ENCODE results near the gene TMEM151B.
A peak's percentile ranks its signal among the peaks of the same experiment; 100 is the strongest.

The TMEM151B gene

DNA sequence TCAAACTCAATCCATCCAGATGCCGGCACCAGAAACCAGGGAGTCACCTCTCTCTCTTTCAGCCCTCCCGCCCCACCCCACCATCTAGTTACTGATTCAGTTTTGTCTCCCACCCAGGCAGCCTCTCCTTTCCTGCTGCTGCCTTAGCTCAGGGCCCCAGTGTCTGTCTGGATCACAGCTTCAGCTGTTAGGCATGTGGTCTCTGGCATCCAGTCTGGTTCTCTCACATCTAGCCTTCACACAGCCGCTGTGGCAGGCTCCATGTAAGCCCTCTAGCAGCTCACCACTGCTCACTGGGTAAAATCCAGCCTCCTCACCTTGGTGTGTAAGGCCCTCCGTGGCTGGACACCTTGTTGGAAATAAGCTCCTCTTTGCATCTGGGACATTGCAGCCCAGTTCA, 21.6 kb downstream of the TMEM151B start:
- H3K27me3 Mint-ChIP-seq = peaks cover 91% of the 10 kb centered on the region
- H3K36me3 Mint-ChIP-seq (ENCODE audit: insufficient read depth) = peaks cover 4% of the 10 kb centered on the region
- DNase-seq (ENCODE audit: low spot score in 2 of 2) = no peak
- peak; percentile 32 for ATAC-seq (replicated peaks; ENCODE audit: extremely low read depth, poor library complexity, severe bottlenecking)
- H3K9me3 Mint-ChIP-seq = no peaks in the 10 kb centered on the region
- peaks cover 6% of the 10 kb centered on the region for H3K4me1 Mint-ChIP-seq
- no peak overlapping the region for H3K4me3 Mint-ChIP-seq
- no peak overlapping the region for H3K27ac Mint-ChIP-seq (ENCODE audit: low read depth)

DNA sequence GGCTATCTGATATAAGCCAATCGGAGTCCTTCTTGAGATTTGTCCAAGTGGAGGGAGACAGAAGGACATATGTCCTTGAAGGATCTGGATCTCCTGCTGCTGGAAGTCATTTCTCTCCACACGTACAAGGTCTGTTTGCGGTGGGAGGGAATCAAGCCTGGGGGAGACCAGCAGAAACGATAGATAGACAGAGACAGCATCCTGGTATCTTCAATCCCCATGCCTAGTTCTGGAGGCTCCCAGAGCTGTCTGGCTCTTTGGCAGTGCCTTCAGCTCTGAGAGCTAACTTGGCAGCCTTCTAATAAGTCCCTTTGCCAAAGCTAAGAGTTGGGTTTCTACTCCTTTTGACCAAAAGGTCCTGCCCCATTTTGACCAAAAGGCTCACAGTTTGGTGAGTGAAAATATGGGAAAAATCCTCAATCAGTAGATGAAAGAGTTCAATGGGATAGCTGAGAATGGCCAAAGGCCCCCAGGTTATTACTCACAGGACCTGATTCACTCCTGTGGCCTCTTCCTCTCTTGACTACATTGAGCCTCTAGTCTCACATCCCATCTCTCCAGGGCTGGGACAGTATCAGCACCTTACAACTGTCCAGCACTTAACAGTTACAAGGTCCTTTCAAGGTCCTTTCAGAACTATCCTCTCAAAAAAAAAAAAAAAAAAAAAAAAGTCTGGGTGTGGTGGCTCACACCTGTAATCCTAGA, 22.6 kb downstream of the TMEM151B start:
- H3K27me3 Mint-ChIP-seq = peaks cover 84% of the 10 kb centered on the region
- H3K4me1 Mint-ChIP-seq = peaks cover 8% of the 10 kb centered on the region
- peaks cover 4% of the 10 kb centered on the region for H3K36me3 Mint-ChIP-seq (ENCODE audit: insufficient read depth)

DNA sequence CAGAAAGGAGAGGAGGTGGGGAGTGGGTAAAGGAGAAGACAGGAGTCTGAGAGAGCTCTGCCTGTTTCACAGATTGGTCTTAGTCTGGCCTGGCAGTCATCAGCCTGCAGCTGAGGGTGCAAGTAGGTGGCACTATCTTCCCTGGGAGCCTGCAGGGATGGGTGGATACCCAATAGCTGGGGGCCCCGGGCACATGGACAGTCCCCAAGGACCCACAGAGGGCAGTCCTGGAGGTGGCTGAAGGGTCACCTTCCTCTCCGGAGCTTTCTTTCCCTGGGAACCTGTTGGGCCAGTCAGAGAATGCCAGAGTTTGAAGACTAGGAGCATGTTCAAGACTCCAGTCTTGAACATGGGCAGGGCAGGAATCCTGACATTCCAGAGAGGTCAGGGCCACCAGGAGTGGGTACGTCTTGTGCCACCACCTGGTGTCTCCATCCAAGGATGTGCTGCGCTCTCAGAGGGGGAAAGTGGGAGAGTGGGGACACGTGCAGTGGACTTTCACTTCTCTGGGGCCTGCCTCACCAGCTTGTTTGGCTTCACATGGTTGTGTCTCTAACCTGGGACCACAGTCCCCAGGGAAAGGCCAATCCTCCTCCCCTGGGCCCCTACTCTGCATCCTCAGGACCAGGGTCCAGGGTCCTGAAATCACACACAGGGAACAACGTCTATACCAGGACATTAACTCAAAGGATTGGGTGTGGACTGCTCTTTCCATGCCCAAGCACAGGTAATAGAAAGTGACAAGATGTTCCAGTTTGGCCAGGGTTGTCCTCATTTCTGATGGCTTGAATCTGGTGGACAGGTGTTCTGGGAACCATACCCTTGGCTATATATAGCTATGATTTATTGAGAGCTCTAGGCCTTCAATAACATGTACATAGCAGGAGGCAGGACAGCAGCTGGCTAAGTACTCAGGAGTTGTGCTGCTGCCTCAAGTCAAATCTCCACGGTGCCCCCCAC, 24.9 kb downstream of the TMEM151B start:
- Mint-ChIP-seq H3K4me1 (peaks cover 8% of the 10 kb centered on the region), H3K27ac (ENCODE audit: low read depth) (no peak overlapping the region), H3K4me3 (no peak overlapping the region), H3K9me3 (no peaks in the 10 kb centered on the region), H3K36me3 (ENCODE audit: insufficient read depth) (peaks cover 4% of the 10 kb centered on the region), H3K27me3 (peaks cover 70% of the 10 kb centered on the region)
- ATAC-seq (replicated peaks; ENCODE audit: extremely low read depth, poor library complexity, severe bottlenecking) (no peak), DNase-seq (ENCODE audit: low spot score in 2 of 2) (no peak)

More for the DNA sequence above, 22.6 kb downstream of the TMEM151B start:
- Mint-ChIP-seq H3K27ac (ENCODE audit: low read depth) (no peak overlapping the region), H3K4me3 (no peak overlapping the region), H3K9me3 (no peaks in the 10 kb centered on the region)
- no peak for ATAC-seq (replicated peaks; ENCODE audit: extremely low read depth, poor library complexity, severe bottlenecking)
- no peak for DNase-seq (ENCODE audit: low spot score in 2 of 2)

DNA sequence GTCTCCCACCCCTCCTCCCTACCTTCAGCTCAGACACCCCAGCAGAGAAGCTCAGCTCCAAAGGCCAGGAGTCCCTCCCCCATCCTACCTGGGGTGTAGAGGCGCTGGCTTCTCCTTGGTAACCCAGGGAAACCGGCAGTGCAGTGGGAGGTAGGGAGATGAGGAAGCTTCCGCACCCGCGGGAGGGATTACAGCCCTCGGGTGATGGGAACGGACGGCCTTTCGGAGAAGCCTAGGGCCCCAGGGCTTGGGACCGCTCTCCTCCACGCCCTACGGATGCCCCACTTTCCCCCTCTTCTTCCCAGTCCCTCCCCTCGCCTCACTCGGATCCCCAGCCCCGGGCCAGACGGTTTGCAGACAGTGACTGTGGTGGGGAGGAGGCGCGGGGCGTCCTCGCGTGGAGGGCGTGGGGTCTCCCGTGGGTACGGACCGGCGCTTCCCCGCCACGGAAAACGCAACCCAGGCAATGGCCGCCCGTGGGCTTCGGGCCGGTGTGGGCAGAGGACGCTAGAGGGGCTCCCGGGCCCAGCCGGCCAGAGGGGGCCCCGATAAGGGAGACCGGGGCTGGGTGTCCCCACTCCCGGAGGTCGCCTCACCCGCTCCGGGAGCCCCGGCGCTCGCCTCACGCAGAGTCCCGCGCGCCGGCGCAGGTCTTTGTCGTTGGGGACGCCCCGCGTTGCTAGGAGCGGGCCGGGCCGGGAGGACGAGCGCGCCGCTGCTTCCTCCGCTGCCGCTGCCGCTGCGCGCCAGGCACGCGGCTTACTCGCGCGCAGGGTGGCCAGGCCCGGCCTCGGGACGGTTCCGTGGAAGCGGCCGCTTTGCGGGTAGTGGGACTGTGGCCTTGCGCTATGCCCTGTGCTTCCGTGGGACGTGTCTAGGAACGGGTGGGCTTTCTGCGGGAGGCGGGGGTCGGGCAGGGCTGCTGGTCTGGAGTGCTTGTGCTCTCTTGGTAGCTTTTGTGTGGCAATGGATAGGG, 27.1 kb downstream of the TMEM151B start:
- no peak overlapping the region for H3K27ac Mint-ChIP-seq (ENCODE audit: low read depth)
- ATAC-seq (replicated peaks; ENCODE audit: extremely low read depth, poor library complexity, severe bottlenecking) = peak; percentile 74
- no peaks in the 10 kb centered on the region for H3K9me3 Mint-ChIP-seq
- H3K27me3 Mint-ChIP-seq = peaks cover 47% of the 10 kb centered on the region
- peak overlapping the region; percentile 34 for H3K4me3 Mint-ChIP-seq
- peaks cover 8% of the 10 kb centered on the region for H3K4me1 Mint-ChIP-seq
- H3K36me3 Mint-ChIP-seq (ENCODE audit: insufficient read depth) = peaks cover 7% of the 10 kb centered on the region
- no peak for DNase-seq (ENCODE audit: low spot score in 2 of 2)

DNA sequence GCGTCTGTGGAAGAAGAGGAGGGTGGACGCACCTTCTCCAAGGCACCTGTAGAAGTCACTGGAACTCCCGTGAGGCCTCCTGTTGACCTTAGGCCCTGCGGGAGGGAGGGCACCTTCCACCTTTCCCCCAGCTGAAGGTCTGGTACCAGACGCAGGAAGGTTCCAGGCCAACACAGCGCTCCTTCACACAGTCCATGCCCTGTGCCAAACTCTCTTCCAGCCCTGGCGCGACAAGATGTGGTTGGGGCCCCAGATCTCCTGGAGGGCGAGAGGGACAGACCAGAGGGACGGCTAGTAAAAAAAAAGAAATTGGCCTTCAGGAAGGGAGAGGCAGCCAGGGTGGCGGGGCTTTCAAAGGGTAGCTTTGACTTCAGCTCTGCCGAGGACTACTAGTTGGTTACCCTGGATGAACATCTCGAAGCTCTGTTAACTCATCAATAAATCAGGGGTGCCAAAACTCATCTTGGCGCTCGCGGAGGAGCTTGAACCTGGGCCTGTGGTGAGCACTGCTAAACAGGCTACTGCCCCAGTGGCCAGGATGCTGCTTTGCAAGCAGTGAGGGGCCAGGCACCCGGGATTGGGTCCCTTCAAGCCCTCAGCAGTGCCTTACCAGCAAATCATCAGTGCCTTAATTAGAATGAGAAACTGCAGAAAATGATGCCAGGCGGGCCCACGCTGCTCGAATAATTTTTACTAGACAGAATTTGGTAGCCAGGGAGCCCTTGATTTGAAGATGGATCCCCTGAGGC, 28.0 kb downstream of the TMEM151B start:
- no peak overlapping the region for H3K27ac Mint-ChIP-seq (ENCODE audit: low read depth)
- H3K4me1 Mint-ChIP-seq = peaks cover 8% of the 10 kb centered on the region
- ATAC-seq (replicated peaks; ENCODE audit: extremely low read depth, poor library complexity, severe bottlenecking) = no peak
- DNase-seq (ENCODE audit: low spot score in 2 of 2) = no peak
- H3K9me3 Mint-ChIP-seq = no peaks in the 10 kb centered on the region
- peaks cover 39% of the 10 kb centered on the region for H3K27me3 Mint-ChIP-seq
- peaks cover 10% of the 10 kb centered on the region for H3K36me3 Mint-ChIP-seq (ENCODE audit: insufficient read depth)
- H3K4me3 Mint-ChIP-seq = peak overlapping the region; percentile 34

DNA sequence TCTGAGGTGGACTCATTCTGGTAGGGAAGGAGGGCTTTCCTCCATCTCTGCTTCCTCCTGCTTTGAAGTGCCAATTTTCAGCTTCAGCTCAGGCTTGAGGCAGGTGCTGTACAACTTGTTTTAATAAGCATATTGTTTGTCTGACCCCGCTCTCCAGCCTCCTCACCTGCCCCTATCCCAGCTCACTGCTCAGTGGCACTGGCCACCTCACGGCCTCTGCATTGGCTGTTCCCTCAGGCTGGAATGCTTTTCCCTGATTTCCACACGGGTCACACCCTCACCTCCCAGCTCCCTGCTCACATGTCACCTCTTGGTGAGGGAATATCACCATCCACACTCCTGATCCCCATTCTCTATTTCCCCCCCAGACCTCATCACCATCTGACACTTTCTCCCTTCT, 28.6 kb downstream of the TMEM151B start:
- Mint-ChIP-seq H3K36me3 (ENCODE audit: insufficient read depth) (peaks cover 9% of the 10 kb centered on the region), H3K4me3 (no peak overlapping the region)
- ATAC-seq (replicated peaks; ENCODE audit: extremely low read depth, poor library complexity, severe bottlenecking) = no peak

DNA sequence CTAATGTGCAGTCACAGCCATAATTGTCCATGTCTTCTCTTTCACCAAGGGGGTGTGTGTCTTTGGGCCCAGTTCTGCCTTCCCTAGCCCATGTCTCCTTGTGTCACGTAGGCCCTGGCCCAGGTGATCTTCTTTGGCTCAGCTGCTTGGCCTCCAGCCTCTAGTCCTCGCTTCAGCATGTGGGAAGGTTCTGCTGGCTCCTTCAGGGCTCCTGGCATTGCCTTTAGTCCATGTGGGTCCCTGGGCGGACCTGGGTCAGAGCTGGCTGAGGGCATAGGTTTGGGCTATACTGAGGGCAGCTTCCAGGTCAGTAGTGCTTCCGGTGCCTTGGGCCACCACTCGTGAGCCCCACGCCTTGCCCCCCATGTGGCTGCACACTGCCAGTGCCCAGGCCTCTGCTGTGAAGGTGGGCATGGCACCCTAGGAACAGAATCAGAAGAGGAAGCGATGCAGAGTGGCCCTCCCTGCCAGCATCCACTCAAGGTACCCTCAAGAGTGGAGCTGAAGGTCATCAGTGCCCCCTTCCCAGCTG, 30.1 kb downstream of the TMEM151B start:
- peaks cover 8% of the 10 kb centered on the region for H3K4me1 Mint-ChIP-seq
- no peaks in the 10 kb centered on the region for H3K9me3 Mint-ChIP-seq
- DNase-seq (ENCODE audit: low spot score in 2 of 2) (no peak), ATAC-seq (replicated peaks; ENCODE audit: extremely low read depth, poor library complexity, severe bottlenecking) (no peak)
- no peak overlapping the region for H3K27ac Mint-ChIP-seq (ENCODE audit: low read depth)
- H3K36me3 Mint-ChIP-seq (ENCODE audit: insufficient read depth) = peaks cover 15% of the 10 kb centered on the region
- H3K4me3 Mint-ChIP-seq = no peak overlapping the region
- peaks cover 17% of the 10 kb centered on the region for H3K27me3 Mint-ChIP-seq

More for the DNA sequence above, 28.6 kb downstream of the TMEM151B start:
- H3K27ac Mint-ChIP-seq (ENCODE audit: low read depth) = no peak overlapping the region
- H3K9me3 Mint-ChIP-seq = no peaks in the 10 kb centered on the region
- H3K4me1 Mint-ChIP-seq = peaks cover 8% of the 10 kb centered on the region
- peaks cover 32% of the 10 kb centered on the region for H3K27me3 Mint-ChIP-seq
- DNase-seq (ENCODE audit: low spot score in 2 of 2) = no peak

DNA sequence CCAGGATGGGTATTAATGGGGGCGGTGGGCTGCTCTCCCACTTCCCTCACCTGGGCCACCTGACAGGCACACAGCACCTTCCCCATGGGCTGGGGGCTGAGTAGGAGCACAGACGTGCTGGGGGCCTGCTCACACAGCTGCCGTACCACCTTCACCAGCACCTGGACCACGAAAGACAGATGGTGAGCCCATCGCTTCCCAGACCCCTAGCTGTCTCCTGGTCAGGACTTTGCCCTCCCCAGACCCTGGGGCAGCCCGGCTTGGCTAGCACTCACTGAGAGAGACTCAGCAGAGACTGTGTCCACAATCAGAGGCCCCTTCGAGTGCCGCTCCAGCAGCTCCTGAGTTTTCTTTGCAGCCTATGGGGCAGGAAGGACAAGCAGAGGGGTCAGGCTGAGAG, 30.9 kb downstream of the TMEM151B start:
- H3K27ac Mint-ChIP-seq (ENCODE audit: low read depth) = no peak overlapping the region
- H3K4me1 Mint-ChIP-seq = peaks cover 8% of the 10 kb centered on the region
- peaks cover 18% of the 10 kb centered on the region for H3K36me3 Mint-ChIP-seq (ENCODE audit: insufficient read depth)
- H3K27me3 Mint-ChIP-seq = peaks cover 10% of the 10 kb centered on the region
- DNase-seq (ENCODE audit: low spot score in 2 of 2) (no peak), ATAC-seq (replicated peaks; ENCODE audit: extremely low read depth, poor library complexity, severe bottlenecking) (no peak)
- H3K9me3 Mint-ChIP-seq = no peaks in the 10 kb centered on the region
- H3K4me3 Mint-ChIP-seq = no peak overlapping the region

DNA sequence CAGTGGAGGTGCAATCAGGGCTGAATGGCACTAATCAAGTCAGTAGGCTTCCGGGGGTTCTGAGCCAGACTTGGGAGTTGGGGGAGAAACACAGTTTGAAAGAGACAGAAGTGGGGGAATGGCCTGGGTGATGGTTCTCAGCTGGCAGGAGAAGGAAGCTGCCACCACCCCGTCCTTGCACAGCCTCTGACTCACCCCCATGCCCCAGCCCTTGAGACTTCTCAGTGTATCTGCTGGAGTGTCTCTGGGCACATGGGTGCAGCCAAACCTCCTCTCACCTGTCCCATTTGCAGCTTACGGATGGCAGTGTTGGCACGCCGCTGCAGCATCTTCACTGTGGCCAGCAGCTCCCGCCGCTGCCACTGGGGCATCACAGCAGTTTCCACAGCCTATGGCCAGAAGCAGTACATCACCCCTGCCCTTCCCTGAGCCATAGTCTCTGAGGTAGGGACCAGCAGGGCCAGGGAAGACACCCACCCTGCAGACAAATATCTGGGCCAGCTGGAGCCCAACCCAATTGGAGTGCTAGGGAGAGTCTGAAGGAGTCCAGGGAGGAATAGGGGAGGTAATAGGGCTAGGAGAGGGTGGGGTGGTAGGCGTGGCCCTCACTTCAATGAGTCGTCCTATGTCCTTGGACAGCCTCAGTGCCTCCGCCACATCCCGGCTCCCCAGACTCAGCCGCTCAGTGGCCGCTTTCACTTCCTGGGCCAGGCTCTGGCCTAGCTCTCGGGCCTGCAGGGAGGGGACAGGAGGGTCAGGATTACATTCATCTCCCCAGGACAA, 31.7 kb downstream of the TMEM151B start:
- no peak overlapping the region for H3K4me3 Mint-ChIP-seq
- H3K9me3 Mint-ChIP-seq = no peaks in the 10 kb centered on the region
- peaks cover 1% of the 10 kb centered on the region for H3K27me3 Mint-ChIP-seq
- peaks cover under 1% of the 10 kb centered on the region for H3K4me1 Mint-ChIP-seq
- ATAC-seq (replicated peaks; ENCODE audit: extremely low read depth, poor library complexity, severe bottlenecking) (no peak), DNase-seq (ENCODE audit: low spot score in 2 of 2) (no peak)
- no peak overlapping the region for H3K27ac Mint-ChIP-seq (ENCODE audit: low read depth)
- peaks cover 18% of the 10 kb centered on the region for H3K36me3 Mint-ChIP-seq (ENCODE audit: insufficient read depth)

DNA sequence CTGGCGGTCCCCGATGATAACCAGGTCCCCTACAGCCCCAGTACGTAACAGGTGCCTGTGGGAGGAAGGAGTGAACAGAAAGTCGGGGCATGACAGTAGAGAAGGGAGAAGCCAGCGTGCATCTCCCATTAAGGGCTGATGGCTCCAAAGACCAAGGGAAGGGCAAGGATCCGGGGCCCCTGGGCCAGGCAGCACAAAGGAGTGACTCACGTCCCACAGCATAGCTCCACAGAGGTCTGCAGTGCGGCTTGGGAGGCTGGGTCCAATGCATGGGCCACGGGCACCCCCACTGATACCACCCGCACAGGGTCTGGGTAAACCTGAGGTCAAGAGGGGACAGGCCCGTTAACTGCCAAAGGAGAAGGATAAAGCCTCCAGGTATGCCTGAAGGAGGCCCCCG, 32.6 kb downstream of the TMEM151B start:
- ATAC-seq (replicated peaks; ENCODE audit: extremely low read depth, poor library complexity, severe bottlenecking) = no peak
- Mint-ChIP-seq H3K36me3 (ENCODE audit: insufficient read depth) (peaks cover 18% of the 10 kb centered on the region), H3K27ac (ENCODE audit: low read depth) (no peak overlapping the region), H3K9me3 (no peaks in the 10 kb centered on the region), H3K4me1 (no peaks in the 10 kb centered on the region), H3K4me3 (no peak overlapping the region), H3K27me3 (no peaks in the 10 kb centered on the region)
- no peak for DNase-seq (ENCODE audit: low spot score in 2 of 2)

DNA sequence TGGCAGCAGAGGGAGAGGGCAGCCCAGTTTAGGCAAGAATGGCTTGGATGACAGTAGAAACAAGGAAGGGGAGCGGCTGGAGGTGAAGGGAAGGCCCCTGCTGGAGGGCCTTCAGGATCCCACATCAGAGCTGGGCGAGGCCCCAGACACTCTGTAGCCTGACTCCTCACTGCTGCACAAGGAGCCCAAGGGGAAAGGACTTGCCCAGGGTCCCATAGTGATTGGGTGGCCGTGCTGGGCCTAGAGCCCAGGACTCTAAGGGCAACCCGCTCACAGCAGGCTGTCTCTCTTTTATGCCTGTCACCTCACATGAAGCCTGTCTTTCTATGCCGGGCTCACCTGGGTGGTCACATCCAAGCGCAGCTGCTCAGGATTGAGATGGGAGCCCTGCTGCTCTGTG, 33.6 kb downstream of the TMEM151B start:
- DNase-seq (ENCODE audit: low spot score in 2 of 2) = no peak
- no peaks in the 10 kb centered on the region for H3K4me1 Mint-ChIP-seq
- peaks cover 22% of the 10 kb centered on the region for H3K36me3 Mint-ChIP-seq (ENCODE audit: insufficient read depth)
- ATAC-seq (replicated peaks; ENCODE audit: extremely low read depth, poor library complexity, severe bottlenecking) = no peak
- no peak overlapping the region for H3K4me3 Mint-ChIP-seq
- H3K27me3 Mint-ChIP-seq = no peaks in the 10 kb centered on the region
- no peaks in the 10 kb centered on the region for H3K9me3 Mint-ChIP-seq
- no peak overlapping the region for H3K27ac Mint-ChIP-seq (ENCODE audit: low read depth)
